22Rv1 (cell line): Measurements from ENCODE around the gene ING3.

ENCODE experiments used
- H3K27ac ChIP-seq: fragments of 450-650 bp; 2 replicates; pipeline ENCODE4 v1.5.1; 2017
- ZFX ChIP-seq: fragments of 450-650 bp; IDR thresholded peaks from 2 replicates; pipeline ENCODE4 v1.6.1; 2017; ENCODE audit warnings: antibody characterized with exemption, borderline replicate concordance
- TF ChIP-seq, protein P1 (sequence below): fragments of 450-650 bp; IDR thresholded peaks from 2 replicates; pipeline ENCODE4 v1.5.1; 2017; ENCODE audit warnings: mild to moderate bottlenecking

Gene ING3

DNA sequence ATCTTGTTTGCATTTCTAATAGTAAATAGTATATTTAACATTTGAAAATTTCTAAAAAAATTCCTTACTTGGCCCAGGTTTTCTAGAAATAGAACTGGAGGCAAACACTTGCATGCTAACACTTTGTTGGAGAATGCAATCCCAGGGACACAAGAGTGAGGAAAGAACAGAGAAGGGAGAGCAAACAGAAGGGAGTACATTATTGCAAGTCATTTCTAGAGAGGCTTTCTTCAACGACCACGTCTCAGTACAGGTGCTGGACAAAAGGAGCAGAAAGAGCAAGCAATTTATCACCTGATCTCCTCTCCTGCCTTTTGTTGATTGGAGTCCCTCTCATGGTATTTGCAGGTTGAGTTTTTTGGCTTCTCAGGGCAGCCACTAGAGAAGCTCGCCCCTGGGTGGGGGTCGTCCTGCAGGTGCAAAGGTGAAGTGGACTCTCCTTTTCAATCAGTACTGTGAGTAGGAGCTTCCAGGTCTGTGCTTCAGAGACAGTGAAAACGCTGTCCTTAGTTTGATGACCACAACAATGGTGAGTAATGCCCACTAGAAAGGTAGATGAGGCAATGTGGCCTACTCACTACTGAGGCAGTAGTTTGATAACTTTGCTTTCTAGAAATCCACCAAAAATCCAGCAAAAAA is 43.1 kb downstream of the ING3 start:
- TF ChIP-seq ZFX, result no peak
- TF ChIP-seq, protein P1, sequence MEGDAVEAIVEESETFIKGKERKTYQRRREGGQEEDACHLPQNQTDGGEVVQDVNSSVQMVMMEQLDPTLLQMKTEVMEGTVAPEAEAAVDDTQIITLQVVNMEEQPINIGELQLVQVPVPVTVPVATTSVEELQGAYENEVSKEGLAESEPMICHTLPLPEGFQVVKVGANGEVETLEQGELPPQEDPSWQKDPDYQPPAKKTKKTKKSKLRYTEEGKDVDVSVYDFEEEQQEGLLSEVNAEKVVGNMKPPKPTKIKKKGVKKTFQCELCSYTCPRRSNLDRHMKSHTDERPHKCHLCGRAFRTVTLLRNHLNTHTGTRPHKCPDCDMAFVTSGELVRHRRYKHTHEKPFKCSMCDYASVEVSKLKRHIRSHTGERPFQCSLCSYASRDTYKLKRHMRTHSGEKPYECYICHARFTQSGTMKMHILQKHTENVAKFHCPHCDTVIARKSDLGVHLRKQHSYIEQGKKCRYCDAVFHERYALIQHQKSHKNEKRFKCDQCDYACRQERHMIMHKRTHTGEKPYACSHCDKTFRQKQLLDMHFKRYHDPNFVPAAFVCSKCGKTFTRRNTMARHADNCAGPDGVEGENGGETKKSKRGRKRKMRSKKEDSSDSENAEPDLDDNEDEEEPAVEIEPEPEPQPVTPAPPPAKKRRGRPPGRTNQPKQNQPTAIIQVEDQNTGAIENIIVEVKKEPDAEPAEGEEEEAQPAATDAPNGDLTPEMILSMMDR, result no peak
- no peak overlapping the region for H3K27ac ChIP-seq

DNA sequence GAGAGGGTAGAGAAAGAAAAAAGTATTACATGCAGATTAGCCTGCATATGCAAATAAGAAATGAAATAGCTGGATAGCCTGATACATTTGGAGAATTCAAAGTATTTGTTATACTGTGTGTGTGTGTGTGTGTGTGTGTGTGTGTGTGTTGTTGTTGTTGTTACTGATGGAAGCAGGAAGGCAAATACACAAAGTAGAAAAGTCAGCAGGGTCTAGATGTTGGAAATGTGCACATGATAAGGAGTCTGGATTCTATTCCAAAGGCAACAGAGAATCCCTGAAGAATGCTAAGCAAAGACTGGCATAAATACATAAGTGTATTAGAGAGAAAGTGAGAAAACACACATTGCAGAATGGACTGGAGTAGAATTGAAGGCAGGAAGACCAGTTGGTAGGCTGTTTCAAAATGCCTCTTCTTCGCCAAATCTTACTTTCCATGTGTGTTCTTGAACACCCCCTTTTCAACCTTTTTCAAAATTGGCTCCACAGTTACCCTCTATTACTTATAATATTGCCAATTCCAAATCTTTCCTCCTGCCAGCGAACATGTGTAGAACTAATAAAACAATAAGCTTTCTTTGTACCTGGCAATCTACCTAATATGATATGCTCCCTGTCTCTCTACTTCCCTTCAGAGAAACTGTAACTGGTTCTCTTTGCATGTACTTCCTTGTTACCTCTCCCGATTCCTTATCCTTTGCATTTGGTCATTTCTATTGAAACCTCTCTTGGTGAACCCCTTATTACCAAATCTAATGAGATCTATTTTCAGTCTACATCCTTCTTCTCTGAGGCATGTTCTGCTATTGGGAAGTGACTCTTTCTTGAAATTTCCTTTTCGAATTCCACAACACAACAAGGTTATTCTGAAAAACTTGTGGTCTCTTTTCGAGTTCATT is 44.2 kb downstream of the ING3 start:
- H3K27ac ChIP-seq, result no peak overlapping the region
- TF ChIP-seq, protein P1, result no peak
- no peak for TF ChIP-seq ZFX

DNA sequence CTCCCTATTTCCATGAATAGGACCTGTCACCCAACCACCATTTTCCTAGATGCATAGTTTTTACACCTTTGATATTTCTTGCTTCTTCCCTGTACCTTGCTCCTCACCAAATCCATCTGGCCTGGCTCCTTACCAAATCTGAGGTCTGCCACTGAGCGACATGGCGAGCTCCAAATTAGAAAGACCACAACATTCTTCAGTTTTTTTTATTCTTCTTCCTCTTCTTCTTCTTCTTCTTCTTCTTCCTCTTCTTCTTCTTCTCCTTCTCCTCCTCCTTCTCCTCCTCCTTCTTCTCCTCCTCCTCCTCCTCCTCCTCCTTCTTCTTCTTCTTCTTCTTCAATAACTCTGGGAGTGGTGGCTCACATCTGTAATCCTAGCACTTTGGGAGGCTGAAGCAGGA is 45.1 kb downstream of the ING3 start:
- no peak for TF ChIP-seq ZFX
- TF ChIP-seq, protein P1, result no peak
- H3K27ac ChIP-seq, result no peak overlapping the region

DNA sequence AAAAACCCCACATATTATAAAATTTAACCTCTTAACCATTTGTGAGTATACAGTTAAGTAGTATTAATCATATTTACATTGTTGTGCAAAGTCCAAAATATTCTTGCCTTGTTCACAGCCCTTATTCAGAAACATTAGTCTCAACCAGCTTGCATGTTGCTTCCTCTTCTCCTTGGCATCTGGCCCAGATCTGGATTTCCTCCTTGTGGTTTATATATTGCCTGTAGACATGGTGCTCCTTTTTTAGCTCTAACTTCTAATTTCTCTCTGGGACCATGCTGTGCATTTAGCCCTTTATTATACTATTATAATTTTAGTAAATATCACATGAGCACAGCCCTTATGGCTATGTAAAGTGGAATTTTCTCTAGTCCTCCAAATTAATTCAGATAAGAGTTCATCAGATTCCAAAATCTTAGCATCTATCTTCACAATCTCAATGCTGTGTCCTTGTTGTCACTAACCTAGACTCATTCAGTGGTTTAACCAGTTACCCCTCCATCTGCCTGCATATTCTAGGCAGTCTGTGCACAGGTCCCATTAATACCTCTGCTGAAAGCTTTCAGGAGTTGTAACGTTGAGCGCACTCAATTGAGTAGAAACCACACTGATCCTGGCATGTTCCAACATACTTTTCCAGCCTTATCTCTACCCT is 45.9 kb downstream of the ING3 start:
- TF ChIP-seq ZFX, result no peak
- TF ChIP-seq, protein P1, result no peak
- no peak overlapping the region for H3K27ac ChIP-seq

DNA sequence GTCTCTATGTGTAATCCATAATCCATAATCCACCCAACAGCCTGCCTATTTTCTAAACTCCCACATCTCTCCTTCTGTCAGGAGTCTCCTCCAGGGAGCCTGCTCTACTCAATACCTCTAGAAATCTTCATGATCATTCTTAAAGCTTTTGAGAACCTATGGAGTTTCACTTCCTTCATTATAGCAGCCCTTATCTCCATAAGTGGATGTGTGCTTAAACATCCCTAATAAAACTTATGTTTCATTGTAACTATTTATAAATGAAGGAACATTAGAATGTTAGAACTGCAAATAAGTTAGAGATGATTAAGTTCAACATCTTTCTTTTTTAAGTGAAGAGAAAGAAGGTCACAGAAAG is 46.4 kb downstream of the ING3 start:
- H3K27ac ChIP-seq, result no peak overlapping the region
- no peak for TF ChIP-seq ZFX
- TF ChIP-seq, protein P1, result no peak

DNA sequence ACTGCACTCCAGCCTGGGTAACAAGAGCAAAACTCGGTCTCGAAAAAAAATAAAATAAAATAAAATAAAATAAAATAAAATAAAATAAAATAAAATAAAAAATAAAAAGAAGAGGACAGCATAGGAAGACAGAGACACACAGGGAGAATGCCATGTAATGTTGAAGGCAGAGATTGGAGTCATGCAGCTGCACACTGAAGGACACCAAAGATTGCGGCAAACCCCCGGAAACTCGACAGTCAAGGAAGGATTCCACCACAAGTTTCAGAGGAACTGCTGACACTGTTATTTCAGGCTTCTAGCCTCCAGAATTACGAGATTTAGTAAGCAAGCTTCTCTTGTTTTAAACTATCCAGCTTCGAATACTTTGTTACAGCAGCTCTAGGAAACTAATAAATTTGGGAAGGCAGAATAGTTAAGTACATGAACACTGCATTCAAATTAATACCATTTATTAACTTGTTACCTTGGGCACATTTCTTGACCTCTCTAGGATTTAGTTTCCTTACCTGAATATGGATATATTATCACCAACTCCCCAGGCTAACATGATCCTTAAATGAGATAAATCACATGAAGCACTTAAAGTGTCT is 47.4 kb downstream of the ING3 start:
- no peak overlapping the region for H3K27ac ChIP-seq
- TF ChIP-seq ZFX, result no peak
- TF ChIP-seq, protein P1, result no peak
